OCI-LY1 (cell line): ENCODE data around the gene LSAMP.

Source experiments
- EZH2 ChIP-seq: fragments of 200-600 bp; sonication (generic), shearing (Covaris generic); IDR thresholded peaks from 2 replicates; pipeline ENCODE4 v1.8.0; 2017; ENCODE audit warnings: borderline replicate concordance, mixed run types, mild to moderate bottlenecking, antibody characterized with exemption, low read length, moderate library complexity, mixed read lengths
- TF ChIP-seq, protein P1 (sequence below): fragments of 200-600 bp; sonication (generic), shearing (Covaris generic); IDR thresholded peaks from 2 replicates; pipeline ENCODE4 v1.5.1; 2017; ENCODE audit warnings: mild to moderate bottlenecking, antibody characterized with exemption, low read length, moderate library complexity, mixed read lengths

DNA sequence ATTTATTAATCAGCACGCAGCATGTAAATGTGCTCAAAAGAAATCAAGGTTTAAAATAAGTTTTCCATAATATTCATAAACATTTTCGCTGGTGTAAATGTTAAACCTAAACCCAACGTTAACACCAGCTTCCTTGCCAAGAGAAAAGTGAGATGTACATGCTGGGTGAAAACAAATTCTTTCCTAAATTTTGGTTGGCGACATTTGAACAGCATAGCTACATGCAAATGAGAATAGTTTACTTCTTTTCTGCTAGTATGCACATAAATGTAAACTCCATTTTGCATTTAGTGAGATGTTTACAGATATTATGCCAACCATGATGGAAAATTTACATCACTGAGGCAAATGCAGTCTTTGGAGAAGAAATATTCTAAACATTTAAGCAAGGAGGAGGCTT is 639.8 kb downstream of the LSAMP start:
- TF ChIP-seq, protein P1, sequence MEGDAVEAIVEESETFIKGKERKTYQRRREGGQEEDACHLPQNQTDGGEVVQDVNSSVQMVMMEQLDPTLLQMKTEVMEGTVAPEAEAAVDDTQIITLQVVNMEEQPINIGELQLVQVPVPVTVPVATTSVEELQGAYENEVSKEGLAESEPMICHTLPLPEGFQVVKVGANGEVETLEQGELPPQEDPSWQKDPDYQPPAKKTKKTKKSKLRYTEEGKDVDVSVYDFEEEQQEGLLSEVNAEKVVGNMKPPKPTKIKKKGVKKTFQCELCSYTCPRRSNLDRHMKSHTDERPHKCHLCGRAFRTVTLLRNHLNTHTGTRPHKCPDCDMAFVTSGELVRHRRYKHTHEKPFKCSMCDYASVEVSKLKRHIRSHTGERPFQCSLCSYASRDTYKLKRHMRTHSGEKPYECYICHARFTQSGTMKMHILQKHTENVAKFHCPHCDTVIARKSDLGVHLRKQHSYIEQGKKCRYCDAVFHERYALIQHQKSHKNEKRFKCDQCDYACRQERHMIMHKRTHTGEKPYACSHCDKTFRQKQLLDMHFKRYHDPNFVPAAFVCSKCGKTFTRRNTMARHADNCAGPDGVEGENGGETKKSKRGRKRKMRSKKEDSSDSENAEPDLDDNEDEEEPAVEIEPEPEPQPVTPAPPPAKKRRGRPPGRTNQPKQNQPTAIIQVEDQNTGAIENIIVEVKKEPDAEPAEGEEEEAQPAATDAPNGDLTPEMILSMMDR = no peak
- no peak for TF ChIP-seq EZH2
